RWPE1 (cell line): ENCODE data around the gene NRXN3.

Experiments used
- CTCF ChIA-PET: fragments of 350-600 bp; sonication (Branson Sonifier 250); formaldehyde crosslinking; extraction: SDS; loops from one replicate; lab custom pipeline; 2021; lab: Yijun Ruan, JAX
- POLR2A ChIA-PET: fragments of 400-600 bp; formaldehyde crosslinking; extraction: SDS; loops from one replicate; lab custom pipeline; 2020; ENCODE audit warnings: antibody characterized with exemption; ENCODE audit not compliant: low non-redundant PET; lab: Yijun Ruan, JAX
- DNase-seq: peaks from one replicate; pipeline ENCODE4 v3.0.0; 2012; ENCODE audit warnings: low spot score
- H3K27ac ChIP-seq: fragments of 450-650 bp; 2 replicates; pipeline ENCODE4 v1.5.1; 2017
- CTCF ChIP-seq: fragments of 450-650 bp; conservative IDR thresholded peaks from 2 replicates; pipeline ENCODE4 v1.5.1; 2017; ENCODE audit warnings: low read depth, mild to moderate bottlenecking

The NRXN3 gene

GRCh38 chr14:78316052-78316451, 145.9 kb downstream of the NRXN3 start:
- H3K27ac ChIP-seq, result no peak overlapping the region
- CTCF ChIA-PET, result no interaction called here
- POLR2A ChIA-PET, result no interaction called here
- no peak for TF ChIP-seq CTCF
- DNase-seq, result no peak

GRCh38 chr14:78316786-78317185, 146.6 kb downstream of the NRXN3 start:
- no peak for DNase-seq
- POLR2A ChIA-PET, result no interaction called here
- CTCF ChIA-PET, result no interaction called here
- no peak overlapping the region for H3K27ac ChIP-seq
- TF ChIP-seq CTCF, result no peak

- CTCF ChIA-PET, result no interaction called here
- POLR2A ChIA-PET, result no interaction called here
- no peak overlapping the region for H3K27ac ChIP-seq
- no peak for TF ChIP-seq CTCF
- DNase-seq, result no peak
Measured at GRCh38 chr14:78319406-78319805, 149.2 kb downstream of the NRXN3 start.

DNA sequence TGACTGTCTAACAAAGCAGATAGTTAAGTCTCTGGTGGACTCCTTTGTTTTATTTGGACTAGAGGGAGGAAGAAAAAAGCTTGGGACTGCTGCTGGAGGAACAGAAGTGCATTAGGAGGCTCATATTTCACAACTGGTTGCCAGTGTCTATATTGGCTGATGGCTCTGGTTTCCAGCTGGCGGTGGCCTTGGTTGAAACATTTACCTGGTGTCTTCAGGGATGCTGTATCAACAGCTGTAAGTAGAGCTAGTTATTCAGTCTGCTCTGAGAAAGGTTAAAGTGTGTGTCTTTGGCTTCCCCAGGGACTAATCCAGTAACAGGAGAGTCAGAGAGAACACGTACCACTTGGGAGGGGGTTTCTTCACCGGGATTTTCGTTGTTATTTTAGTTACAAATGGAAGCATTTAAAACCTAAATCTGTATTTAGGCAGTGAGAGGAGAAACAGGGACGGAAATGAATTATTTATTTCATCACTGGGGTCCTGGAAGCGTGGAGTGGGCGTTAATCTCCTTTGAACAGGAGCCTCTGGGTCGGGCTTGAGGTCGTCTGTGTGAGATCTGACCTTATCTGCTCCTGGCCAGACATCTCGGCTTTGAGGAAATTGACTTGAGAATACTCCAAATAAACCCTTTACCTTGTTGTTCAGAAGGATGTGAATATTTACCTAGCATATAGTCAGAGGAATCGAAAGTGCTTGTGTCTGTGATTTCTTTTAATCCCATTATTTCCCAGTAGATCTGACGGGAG, 149.9 kb downstream of the NRXN3 start:
- CTCF ChIA-PET, result no interaction called here
- no peak overlapping the region for H3K27ac ChIP-seq
- TF ChIP-seq CTCF, result no peak
- no peak for DNase-seq
- POLR2A ChIA-PET, result no interaction called here

- POLR2A ChIA-PET, result no interaction called here
- no peak for TF ChIP-seq CTCF
- DNase-seq, result no peak
- CTCF ChIA-PET, result no interaction called here
- H3K27ac ChIP-seq, result no peak overlapping the region
Measured at GRCh38 chr14:78324353-78324752, 154.2 kb downstream of the NRXN3 start.

- no peak overlapping the region for H3K27ac ChIP-seq
- ChIA-PET POLR2A (no interaction called here), CTCF (no interaction called here)
- TF ChIP-seq CTCF, result no peak
- no peak for DNase-seq
Measured at GRCh38 chr14:78325911-78326310, 155.7 kb downstream of the NRXN3 start.
